Ishikawa (cell line): ENCODE measurements around the gene UNCX.

Experiments used
- CEBPB ChIP-seq: IDR thresholded peaks from 2 replicates; pipeline ENCODE4 v1.6.1; 2012
- CREB1 ChIP-seq: IDR thresholded peaks from 2 replicates; pipeline ENCODE4 v1.6.1; 2012; ENCODE audit warnings: low read depth
- EGR1 ChIP-seq: IDR thresholded peaks from 2 replicates; pipeline ENCODE4 v1.6.1; 2012
- EP300 ChIP-seq: IDR thresholded peaks from 2 replicates; pipeline ENCODE4 v1.6.1; 2012; ENCODE audit warnings: borderline replicate concordance
- FOXM1 ChIP-seq: IDR thresholded peaks from 2 replicates; pipeline ENCODE4 v1.6.1; 2012; ENCODE audit warnings: low read depth, borderline replicate concordance
- MAX ChIP-seq: IDR thresholded peaks from 2 replicates; pipeline ENCODE4 v1.6.1; 2012
- NFIC ChIP-seq: IDR thresholded peaks from 2 replicates; pipeline ENCODE4 v1.6.1; 2012
- RAD21 ChIP-seq: IDR thresholded peaks from 2 replicates; pipeline ENCODE4 v1.6.1; 2012; ENCODE audit warnings: low read depth
- TAF1 ChIP-seq: IDR thresholded peaks from 2 replicates; pipeline ENCODE4 v1.6.1; 2012; ENCODE audit warnings: low read depth, mild to moderate bottlenecking
- TCF12 ChIP-seq: IDR thresholded peaks from 2 replicates; pipeline ENCODE4 v1.6.1; 2012; ENCODE audit warnings: low read depth
- TEAD4 ChIP-seq: IDR thresholded peaks from 2 replicates; pipeline ENCODE4 v1.6.1; 2012
- USF1 ChIP-seq: IDR thresholded peaks from 2 replicates; pipeline ENCODE4 v1.6.1; 2012
- YY1 ChIP-seq: IDR thresholded peaks from 2 replicates; pipeline ENCODE4 v1.6.1; 2012; ENCODE audit warnings: low read depth
- ZBTB7A ChIP-seq: IDR thresholded peaks from 2 replicates; pipeline ENCODE4 v1.6.1; 2012; ENCODE audit warnings: low read depth
- TF ChIP-seq, protein P1 (sequence below): IDR thresholded peaks from 2 replicates; pipeline ENCODE4 v1.6.1; 2012; ENCODE audit warnings: low read depth, mild to moderate bottlenecking

The UNCX gene

GRCh38 chr7:1238450-1238882 is 5.8 kb downstream of the UNCX start:
- no peak for TF ChIP-seq EP300
- no peak for TF ChIP-seq RAD21
- TF ChIP-seq ZBTB7A = no peak
- TF ChIP-seq FOXM1 = no peak
- TF ChIP-seq TEAD4 = no peak
- no peak for TF ChIP-seq TCF12
- TF ChIP-seq TAF1 = no peak
- TF ChIP-seq CREB1 = no peak
- TF ChIP-seq YY1 = no peak
- TF ChIP-seq NFIC = no peak

- TF ChIP-seq FOXM1 = no peak
- TF ChIP-seq CEBPB = no peak
- TF ChIP-seq, protein P1, sequence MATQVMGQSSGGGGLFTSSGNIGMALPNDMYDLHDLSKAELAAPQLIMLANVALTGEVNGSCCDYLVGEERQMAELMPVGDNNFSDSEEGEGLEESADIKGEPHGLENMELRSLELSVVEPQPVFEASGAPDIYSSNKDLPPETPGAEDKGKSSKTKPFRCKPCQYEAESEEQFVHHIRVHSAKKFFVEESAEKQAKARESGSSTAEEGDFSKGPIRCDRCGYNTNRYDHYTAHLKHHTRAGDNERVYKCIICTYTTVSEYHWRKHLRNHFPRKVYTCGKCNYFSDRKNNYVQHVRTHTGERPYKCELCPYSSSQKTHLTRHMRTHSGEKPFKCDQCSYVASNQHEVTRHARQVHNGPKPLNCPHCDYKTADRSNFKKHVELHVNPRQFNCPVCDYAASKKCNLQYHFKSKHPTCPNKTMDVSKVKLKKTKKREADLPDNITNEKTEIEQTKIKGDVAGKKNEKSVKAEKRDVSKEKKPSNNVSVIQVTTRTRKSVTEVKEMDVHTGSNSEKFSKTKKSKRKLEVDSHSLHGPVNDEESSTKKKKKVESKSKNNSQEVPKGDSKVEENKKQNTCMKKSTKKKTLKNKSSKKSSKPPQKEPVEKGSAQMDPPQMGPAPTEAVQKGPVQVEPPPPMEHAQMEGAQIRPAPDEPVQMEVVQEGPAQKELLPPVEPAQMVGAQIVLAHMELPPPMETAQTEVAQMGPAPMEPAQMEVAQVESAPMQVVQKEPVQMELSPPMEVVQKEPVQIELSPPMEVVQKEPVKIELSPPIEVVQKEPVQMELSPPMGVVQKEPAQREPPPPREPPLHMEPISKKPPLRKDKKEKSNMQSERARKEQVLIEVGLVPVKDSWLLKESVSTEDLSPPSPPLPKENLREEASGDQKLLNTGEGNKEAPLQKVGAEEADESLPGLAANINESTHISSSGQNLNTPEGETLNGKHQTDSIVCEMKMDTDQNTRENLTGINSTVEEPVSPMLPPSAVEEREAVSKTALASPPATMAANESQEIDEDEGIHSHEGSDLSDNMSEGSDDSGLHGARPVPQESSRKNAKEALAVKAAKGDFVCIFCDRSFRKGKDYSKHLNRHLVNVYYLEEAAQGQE = no peak
- TF ChIP-seq TEAD4 = no peak
- no peak for TF ChIP-seq EP300
- TF ChIP-seq TAF1 = no peak
- no peak for TF ChIP-seq CREB1
- TF ChIP-seq MAX = no peak
- TF ChIP-seq USF1 = no peak
- no peak for TF ChIP-seq RAD21
- TF ChIP-seq EGR1 = no peak
- TF ChIP-seq YY1 = no peak
- no peak for TF ChIP-seq NFIC
- TF ChIP-seq ZBTB7A = no peak
- no peak for TF ChIP-seq TCF12
These were observed 6.5 kb downstream of the UNCX start for GRCh38 chr7:1238931-1239802.

- no peak for TF ChIP-seq USF1
- no peak for TF ChIP-seq TEAD4
- no peak for TF ChIP-seq ZBTB7A
- no peak for TF ChIP-seq MAX
These were observed 7.3 kb downstream of the UNCX start for GRCh38 chr7:1239803-1240516.

DNA sequence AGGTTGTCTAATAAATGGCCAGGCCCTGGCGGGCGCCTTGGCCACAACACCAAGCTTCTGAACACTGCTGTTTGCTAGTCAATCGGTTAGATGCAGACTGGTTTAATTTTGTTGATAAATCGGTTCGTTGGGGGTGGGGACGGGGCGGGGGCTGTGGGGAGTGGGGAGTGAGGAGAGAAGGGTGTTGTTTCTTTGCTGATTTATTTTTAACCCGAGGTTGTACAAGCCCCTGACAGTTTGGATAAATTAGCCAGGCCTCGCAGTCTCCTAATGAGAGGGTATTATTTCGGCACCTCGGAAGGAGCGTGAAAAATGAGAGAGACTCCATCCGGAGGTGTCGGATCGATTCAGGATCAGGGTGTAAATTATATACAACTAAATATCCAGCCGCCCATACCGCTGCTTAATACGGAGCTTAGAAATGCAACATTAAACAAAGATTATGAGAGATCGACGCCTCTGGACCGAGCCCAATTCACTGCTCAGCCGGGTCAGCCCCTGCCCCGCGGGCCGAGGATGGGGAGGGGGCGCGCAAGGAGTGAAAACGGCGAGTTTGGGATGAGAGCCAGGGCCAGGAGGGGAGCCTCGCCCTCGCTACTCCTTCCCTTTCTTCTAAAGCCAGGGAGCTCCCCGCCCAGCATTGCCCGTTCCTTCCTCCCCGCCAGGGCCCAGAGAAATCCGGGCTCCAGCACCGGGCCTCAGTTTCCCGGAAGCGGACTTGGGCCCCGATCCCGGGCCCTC is 8.0 kb downstream of the UNCX start:
- no peak for TF ChIP-seq CEBPB

DNA sequence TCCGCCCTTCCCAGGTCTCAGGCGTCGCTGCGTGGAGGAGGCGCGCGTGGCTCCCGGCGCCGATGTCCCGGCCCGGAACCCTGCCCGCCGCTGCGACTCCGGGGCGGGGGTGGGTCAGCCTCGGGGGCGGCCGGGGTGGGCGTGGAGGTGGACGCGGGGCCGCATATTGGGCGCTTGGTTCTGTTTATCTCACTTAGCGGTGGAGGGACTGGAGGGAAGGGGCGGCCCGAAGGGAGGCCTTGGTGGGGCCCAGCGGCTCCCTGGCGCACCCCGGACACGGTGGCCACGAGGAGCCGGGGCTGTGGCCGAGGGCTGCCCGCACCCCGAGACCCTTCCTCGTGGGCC is 8.6 kb downstream of the UNCX start:
- TF ChIP-seq CREB1 (no peak), TCF12 (no peak), EP300 (no peak), FOXM1 (no peak), EGR1 (no peak), CEBPB (no peak)
- TF ChIP-seq, protein P1 = no peak
